PFSK-1 (cell line): Measurements from ENCODE around the gene QSER1.

Experiments used
- FOXP2 ChIP-seq: optimal IDR thresholded peaks from 2 replicates; pipeline ENCODE3; 2011; ENCODE audit warnings: borderline replicate concordance, control low read depth, inconsistent platforms; ENCODE audit not compliant: insufficient read depth; ENCODE audit errors: extremely low read length, extremely low read depth
- POLR2AphosphoS5 ChIP-seq: IDR thresholded peaks from 2 replicates; pipeline ENCODE4 v1.6.1; 2012; ENCODE audit warnings: low read depth, mild to moderate bottlenecking, control low read depth, low read length, moderate library complexity
- REST ChIP-seq, 2 experiments: IDR thresholded peaks; 2 replicates each; pipeline versions ENCODE4 v1.6.1 to v1.8.0; 2011 to 2012; ENCODE audit warnings: low read depth in 2 of 2, low read length in 2 of 2, control low read depth in 1 of 2, inconsistent platforms in 1 of 2, mild to moderate bottlenecking in 1 of 2, moderate library complexity in 1 of 2; ENCODE audit not compliant: insufficient read depth in 1 of 2
- SIN3A ChIP-seq: IDR thresholded peaks from 2 replicates; pipeline ENCODE4 v1.6.1; 2012; ENCODE audit warnings: mild to moderate bottlenecking, low read length, moderate library complexity, borderline replicate concordance; ENCODE audit not compliant: insufficient read depth
- TAF1 ChIP-seq: IDR thresholded peaks from 2 replicates; pipeline ENCODE4 v1.6.1; 2012; ENCODE audit warnings: low read length, control low read depth, borderline replicate concordance; ENCODE audit not compliant: insufficient read depth

QSER1 gene

DNA sequence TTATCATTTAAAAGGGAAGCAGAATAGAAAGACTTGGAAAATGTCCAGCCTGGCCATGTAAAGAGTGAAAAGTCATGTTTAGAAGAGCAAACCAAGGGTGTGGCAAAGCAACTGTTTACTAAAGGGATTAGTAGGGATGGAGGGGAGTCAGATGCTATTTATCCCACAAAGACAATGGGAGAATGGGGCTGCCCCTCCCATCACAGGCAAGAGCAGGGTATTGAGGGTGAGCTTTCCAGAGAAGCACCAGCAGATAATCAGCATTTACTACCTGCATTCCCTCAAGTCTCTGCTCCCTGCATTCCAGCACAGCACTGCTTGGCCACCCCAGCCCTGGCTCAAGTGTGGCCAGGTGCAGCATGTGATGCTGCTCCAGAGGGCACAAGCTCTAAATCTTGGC is 18.5 kb upstream of the QSER1 start:
- TF ChIP-seq TAF1 (no peak), SIN3A (no peak), FOXP2 (no peak), REST (IDR thresholded peaks at IDR 0.05; ENCODE audit: insufficient read depth in 1 of 2, low read depth in 2 of 2, low read length in 2 of 2) (no peak), POLR2AphosphoS5 (no peak)

DNA sequence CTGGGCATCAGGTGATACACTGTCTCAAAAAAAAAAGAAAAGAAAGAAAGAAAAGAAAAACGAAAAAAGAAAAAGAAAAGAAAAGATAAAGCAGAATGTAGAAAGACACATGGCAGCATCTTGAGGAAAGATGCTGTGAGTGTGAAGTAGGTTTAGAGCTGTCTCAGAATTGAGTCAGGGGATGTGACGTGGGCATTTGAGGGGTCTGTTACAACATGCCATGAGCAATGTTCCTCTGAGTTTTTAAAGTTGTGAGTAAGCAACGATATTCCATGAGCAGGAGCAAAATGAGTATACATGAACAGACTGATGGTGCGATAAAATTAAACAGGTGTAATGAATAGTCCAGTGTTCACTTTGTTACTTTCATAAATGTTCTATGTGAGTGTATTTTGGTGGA is 11.3 kb upstream of the QSER1 start:
- TF ChIP-seq POLR2AphosphoS5 (no peak), TAF1 (no peak), SIN3A (no peak), REST (IDR thresholded peaks at IDR 0.05; ENCODE audit: insufficient read depth in 1 of 2, low read depth in 2 of 2, low read length in 2 of 2) (no peak), FOXP2 (no peak)

- no peak for TF ChIP-seq SIN3A
- no peak for TF ChIP-seq POLR2AphosphoS5
- no peak for TF ChIP-seq REST (IDR thresholded peaks at IDR 0.05; ENCODE audit: insufficient read depth in 1 of 2, low read depth in 2 of 2, low read length in 2 of 2)
- no peak for TF ChIP-seq FOXP2
- TF ChIP-seq TAF1 = no peak
These were observed 9.2 kb upstream of the QSER1 start for GRCh38 chr11:32883421-32883820.

GRCh38 chr11:32884023-32884422 is 8.6 kb upstream of the QSER1 start:
- TF ChIP-seq FOXP2 (no peak), TAF1 (no peak), POLR2AphosphoS5 (no peak), REST (IDR thresholded peaks at IDR 0.05; ENCODE audit: insufficient read depth in 1 of 2, low read depth in 2 of 2, low read length in 2 of 2) (no peak), SIN3A (no peak)

DNA sequence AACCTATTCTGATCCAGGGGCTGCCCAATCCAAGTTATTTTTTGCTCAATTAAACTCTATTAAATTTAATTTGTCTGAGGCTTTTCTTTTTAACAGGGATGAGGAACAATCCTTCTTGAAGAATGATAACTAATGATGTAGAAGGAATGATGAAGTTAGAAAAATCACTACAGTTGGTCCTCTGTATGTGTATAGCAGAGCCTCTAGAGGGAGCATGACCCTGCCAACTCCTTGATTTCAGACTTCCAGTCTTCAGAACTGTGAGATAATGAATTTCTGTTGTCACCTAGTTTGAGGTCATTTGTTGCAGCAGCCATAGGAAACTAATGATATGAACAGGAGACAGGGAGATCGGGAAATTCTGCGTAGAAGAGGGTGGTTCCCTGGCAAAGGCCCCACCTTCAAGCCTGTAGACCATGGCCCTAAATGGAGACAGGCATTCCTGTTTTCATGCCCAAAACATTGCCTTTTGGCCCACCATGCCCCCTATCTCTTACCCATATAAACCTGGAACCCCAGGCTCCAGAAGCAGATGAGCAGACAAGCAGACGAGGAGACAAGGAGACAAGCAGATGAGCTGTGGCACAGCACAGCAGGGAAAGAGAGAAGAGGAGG is 7.7 kb upstream of the QSER1 start:
- TF ChIP-seq POLR2AphosphoS5 = no peak
- no peak for TF ChIP-seq REST (IDR thresholded peaks at IDR 0.05; ENCODE audit: insufficient read depth in 1 of 2, low read depth in 2 of 2, low read length in 2 of 2)
- no peak for TF ChIP-seq FOXP2
- TF ChIP-seq TAF1 = no peak
- TF ChIP-seq SIN3A = no peak
